Central memory CD8-positive, alpha-beta T cell (primary cell): Measurements from ENCODE around the gene PCMT1.
"Not testable (repeated sequence)": the region's sequence is repeated elsewhere in the genome, so short reads cannot be mapped to it uniquely, and the experiment has no call there.

ENCODE experiments used
- ATAC-seq: fragments of 150-1000 bp; cut with Tn5 transposase; replicated peaks from 2 replicates; pipeline ENCODE4 v1.10.0; 2022; ENCODE audit warnings: mild to moderate bottlenecking, moderate FRiP score, moderate number of reproducible peaks; ENCODE audit not compliant: poor library complexity, severe bottlenecking; ENCODE audit errors: extremely low read depth
- DNase-seq, 2 donors: peaks; one replicate each; pipeline ENCODE4 v3.0.0; 2021; ENCODE audit warnings: low spot score in 2 of 2
- H3K27ac Mint-ChIP-seq: one replicate; pipeline ENCODE4 v1.8.0; 2022; ENCODE audit warnings: low read depth, mild to moderate bottlenecking, moderate library complexity, mixed read lengths
- H3K27me3 Mint-ChIP-seq: one replicate; pipeline ENCODE4 v1.8.0; 2022; ENCODE audit warnings: mixed read lengths
- H3K36me3 Mint-ChIP-seq: one replicate; pipeline ENCODE4 v1.8.0; 2022; ENCODE audit warnings: mild to moderate bottlenecking, moderate library complexity, mixed read lengths; ENCODE audit not compliant: insufficient read depth
- H3K4me1 Mint-ChIP-seq: one replicate; pipeline ENCODE4 v1.8.0; 2022; ENCODE audit warnings: mixed read lengths
- H3K4me3 Mint-ChIP-seq: one replicate; pipeline ENCODE4 v1.8.0; 2022; ENCODE audit warnings: mild to moderate bottlenecking, moderate library complexity, mixed read lengths
- H3K9me3 Mint-ChIP-seq: one replicate; pipeline ENCODE4 v1.8.0; 2022; ENCODE audit warnings: mixed read lengths

Gene PCMT1

GRCh38 chr6:149840345-149841075 lies 91.0 kb downstream of the PCMT1 start:
- peaks cover 1% of the 10 kb centered on the region for H3K36me3 Mint-ChIP-seq
- DNase-seq: no peak
- H3K9me3 Mint-ChIP-seq: no peaks in the 10 kb centered on the region
- no peak overlapping the region for H3K4me3 Mint-ChIP-seq
- no peaks in the 10 kb centered on the region for H3K27me3 Mint-ChIP-seq
- no peak overlapping the region for H3K27ac Mint-ChIP-seq
- ATAC-seq: no peak
- no peaks in the 10 kb centered on the region for H3K4me1 Mint-ChIP-seq

- ATAC-seq: no peak
- no peak overlapping the region for H3K27ac Mint-ChIP-seq
- no peak overlapping the region for H3K4me3 Mint-ChIP-seq
- no peaks in the 10 kb centered on the region for H3K4me1 Mint-ChIP-seq
- no peaks in the 10 kb centered on the region for H3K27me3 Mint-ChIP-seq
- no peaks in the 10 kb centered on the region for H3K9me3 Mint-ChIP-seq
- peaks cover 1% of the 10 kb centered on the region for H3K36me3 Mint-ChIP-seq
- DNase-seq: no peak
Measured at GRCh38 chr6:149842331-149842730, 92.8 kb downstream of the PCMT1 start.

- ATAC-seq (no peak), DNase-seq (no peak)
- H3K27ac Mint-ChIP-seq: no peak overlapping the region
- H3K4me1 Mint-ChIP-seq: no peaks in the 10 kb centered on the region
- H3K4me3 Mint-ChIP-seq: no peak overlapping the region
- no peaks in the 10 kb centered on the region for H3K27me3 Mint-ChIP-seq
- no peaks in the 10 kb centered on the region for H3K9me3 Mint-ChIP-seq
- peaks cover 1% of the 10 kb centered on the region for H3K36me3 Mint-ChIP-seq
Measured at GRCh38 chr6:149843051-149843633, 93.6 kb downstream of the PCMT1 start.

- not testable (repeated sequence) for ATAC-seq, H3K36me3 Mint-ChIP-seq, H3K9me3 Mint-ChIP-seq, H3K4me3 Mint-ChIP-seq, H3K4me1 Mint-ChIP-seq, H3K27me3 Mint-ChIP-seq, DNase-seq, H3K27ac Mint-ChIP-seq
Measured at GRCh38 chr6:149844036-149844435, 94.5 kb downstream of the PCMT1 start.

GRCh38 chr6:149844480-149844879 lies 94.9 kb downstream of the PCMT1 start:
- no peak overlapping the region for H3K27ac Mint-ChIP-seq
- H3K27me3 Mint-ChIP-seq: no peaks in the 10 kb centered on the region
- ATAC-seq: no peak
- no peaks in the 10 kb centered on the region for H3K4me1 Mint-ChIP-seq
- H3K9me3 Mint-ChIP-seq: no peaks in the 10 kb centered on the region
- H3K4me3 Mint-ChIP-seq: no peak overlapping the region
- H3K36me3 Mint-ChIP-seq: peaks cover 1% of the 10 kb centered on the region
- DNase-seq: no peak

- no peak overlapping the region for H3K4me3 Mint-ChIP-seq
- DNase-seq (no peak), ATAC-seq (no peak)
- H3K4me1 Mint-ChIP-seq: no peaks in the 10 kb centered on the region
- H3K36me3 Mint-ChIP-seq: no peaks in the 10 kb centered on the region
- no peaks in the 10 kb centered on the region for H3K9me3 Mint-ChIP-seq
- H3K27ac Mint-ChIP-seq: no peak overlapping the region
- H3K27me3 Mint-ChIP-seq: no peaks in the 10 kb centered on the region
Measured at GRCh38 chr6:149845549-149845948, 96.0 kb downstream of the PCMT1 start.

- H3K4me3 Mint-ChIP-seq: no peak overlapping the region
- no peaks in the 10 kb centered on the region for H3K9me3 Mint-ChIP-seq
- DNase-seq: no peak
- ATAC-seq: no peak
- H3K4me1 Mint-ChIP-seq: no peaks in the 10 kb centered on the region
- H3K36me3 Mint-ChIP-seq: no peaks in the 10 kb centered on the region
- no peaks in the 10 kb centered on the region for H3K27me3 Mint-ChIP-seq
- H3K27ac Mint-ChIP-seq: no peak overlapping the region
Measured at GRCh38 chr6:149846321-149846720, 96.8 kb downstream of the PCMT1 start.

- Mint-ChIP-seq H3K27ac (no peak overlapping the region), H3K36me3 (no peaks in the 10 kb centered on the region), H3K9me3 (no peaks in the 10 kb centered on the region), H3K4me3 (no peak overlapping the region), H3K4me1 (no peaks in the 10 kb centered on the region), H3K27me3 (no peaks in the 10 kb centered on the region)
- ATAC-seq: no peak
- DNase-seq: no peak
Measured at GRCh38 chr6:149847939-149848267, 98.4 kb downstream of the PCMT1 start.

GRCh38 chr6:149848343-149848742 lies 98.8 kb downstream of the PCMT1 start:
- not testable (repeated sequence) for H3K4me1 Mint-ChIP-seq, H3K9me3 Mint-ChIP-seq, H3K4me3 Mint-ChIP-seq

GRCh38 chr6:149851461-149852110 lies 102.0 kb downstream of the PCMT1 start:
- Mint-ChIP-seq H3K36me3 (no peaks in the 10 kb centered on the region), H3K27me3 (peaks cover 10% of the 10 kb centered on the region), H3K9me3 (no peaks in the 10 kb centered on the region), H3K4me1 (no peaks in the 10 kb centered on the region), H3K4me3 (no peak overlapping the region), H3K27ac (no peak overlapping the region)
- ATAC-seq (no peak), DNase-seq (no peak)

More at GRCh38 chr6:149848343-149848742, 98.8 kb downstream of the PCMT1 start:
- DNase-seq, H3K36me3 Mint-ChIP-seq, H3K27me3 Mint-ChIP-seq, ATAC-seq, H3K27ac Mint-ChIP-seq: not testable (repeated sequence)

GRCh38 chr6:149852180-149852579 lies 102.6 kb downstream of the PCMT1 start:
- Mint-ChIP-seq H3K4me3 (no peak overlapping the region), H3K4me1 (no peaks in the 10 kb centered on the region)
- ATAC-seq: no peak

GRCh38 chr6:149852881-149853280 lies 103.3 kb downstream of the PCMT1 start:
- DNase-seq: no peak
- H3K9me3 Mint-ChIP-seq: no peaks in the 10 kb centered on the region
- peaks cover 10% of the 10 kb centered on the region for H3K27me3 Mint-ChIP-seq
- no peaks in the 10 kb centered on the region for H3K4me1 Mint-ChIP-seq
- ATAC-seq: no peak
- no peak overlapping the region for H3K4me3 Mint-ChIP-seq
- H3K27ac Mint-ChIP-seq: no peak overlapping the region
- no peaks in the 10 kb centered on the region for H3K36me3 Mint-ChIP-seq

More at GRCh38 chr6:149852180-149852579, 102.6 kb downstream of the PCMT1 start:
- Mint-ChIP-seq H3K9me3 (no peaks in the 10 kb centered on the region), H3K27me3 (peaks cover 10% of the 10 kb centered on the region), H3K27ac (no peak overlapping the region), H3K36me3 (no peaks in the 10 kb centered on the region)
- no peak for DNase-seq

GRCh38 chr6:149854017-149854416 lies 104.5 kb downstream of the PCMT1 start:
- DNase-seq, ATAC-seq, H3K4me3 Mint-ChIP-seq, H3K36me3 Mint-ChIP-seq, H3K9me3 Mint-ChIP-seq, H3K4me1 Mint-ChIP-seq, H3K27me3 Mint-ChIP-seq, H3K27ac Mint-ChIP-seq: not testable (repeated sequence)
